Urinary bladder (tissue), 4 donors: ENCODE results near the gene KRTAP1-3. TPM values are rescaled to one million over a fixed set of nuclear protein-coding genes. Genes with fewer than 3 reads are reported as not detected.
"Not testable (repeated sequence)": the region's sequence is repeated elsewhere in the genome, so short reads cannot be mapped to it uniquely, and the experiment has no call there.

ENCODE experiments used
- DNase-seq: peaks from one replicate; pipeline ENCODE4 v3.0.0-alpha.2; 2015; ENCODE audit errors: extremely low spot score
- H3K27ac ChIP-seq: one replicate; pipeline ENCODE4 v1.5.1; 2013; ENCODE audit warnings: low read depth, mild to moderate bottlenecking, moderate library complexity
- H3K36me3 ChIP-seq: one replicate; pipeline ENCODE4 v1.6.1; 2013; ENCODE audit warnings: mild to moderate bottlenecking, moderate library complexity; ENCODE audit not compliant: insufficient read depth
- H3K4me1 ChIP-seq: one replicate; pipeline ENCODE4 v1.6.1; 2013; ENCODE audit warnings: mild to moderate bottlenecking, moderate library complexity; ENCODE audit not compliant: insufficient read depth
- H3K4me3 ChIP-seq: one replicate; pipeline ENCODE4 v1.5.1; 2013; ENCODE audit warnings: low read depth, low read length
- WGBS: extraction: QIAGEN DNeasy Blood & Tissue Kit; methylation state at CpG from one replicate; pipeline ENCODE4 v1.1.7; 2013; 5-methylcytosine and 5-hydroxymethylcytosine counted together
- polyA plus RNA-seq: library from polyadenylated mRNA; stranded (reverse); fragments of 200-250 nt; gene quantifications from one replicate; pipeline ENCODE4 v1.2.3, GENCODE V29; 2013
- total RNA-seq: library from RNA; depleted of rRNA; stranded (reverse); fragments of >200 nt; gene quantifications from one replicate; pipeline ENCODE4 v1.2.3, GENCODE V29; 2014
- donor health status: healthy with polysubstance abuse.
- donor health status: healthy.

KRTAP1-3 gene
- total and polyA plus RNA-seq, 2 donors: not detected

- H3K27ac ChIP-seq: no peak overlapping the region
- H3K4me1 ChIP-seq: no peaks in the 10 kb centered on the region
- H3K4me3 ChIP-seq: no peak overlapping the region
- no peak for DNase-seq
- 71% methylated on average over 6 of the region's 6 CpGs for WGBS
- H3K36me3 ChIP-seq: no peaks in the 10 kb centered on the region
Observed at GRCh38 chr17:41012326-41013120, 22.2 kb downstream of the KRTAP1-3 start.

DNA sequence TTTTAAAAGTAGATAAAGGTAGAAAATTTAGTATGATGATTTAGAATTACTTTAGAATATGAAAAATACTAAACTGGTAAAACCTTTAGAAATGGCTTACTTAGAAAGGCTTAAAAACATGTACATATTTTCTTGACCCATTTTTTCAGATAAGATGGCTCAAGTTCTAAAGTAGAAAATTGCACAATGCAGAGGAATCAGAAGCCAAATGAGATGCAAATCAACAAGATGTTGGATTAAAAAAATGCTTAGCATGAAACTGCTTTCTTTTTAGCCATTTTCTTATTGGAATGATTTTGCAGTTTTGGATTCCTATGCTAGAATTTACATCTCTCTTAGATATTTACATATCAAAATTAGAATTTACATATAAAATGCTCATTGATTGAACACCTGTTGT is 24.2 kb downstream of the KRTAP1-3 start:
- H3K36me3 ChIP-seq: no peaks in the 10 kb centered on the region
- DNase-seq: no peak
- no peak overlapping the region for H3K4me3 ChIP-seq

DNA sequence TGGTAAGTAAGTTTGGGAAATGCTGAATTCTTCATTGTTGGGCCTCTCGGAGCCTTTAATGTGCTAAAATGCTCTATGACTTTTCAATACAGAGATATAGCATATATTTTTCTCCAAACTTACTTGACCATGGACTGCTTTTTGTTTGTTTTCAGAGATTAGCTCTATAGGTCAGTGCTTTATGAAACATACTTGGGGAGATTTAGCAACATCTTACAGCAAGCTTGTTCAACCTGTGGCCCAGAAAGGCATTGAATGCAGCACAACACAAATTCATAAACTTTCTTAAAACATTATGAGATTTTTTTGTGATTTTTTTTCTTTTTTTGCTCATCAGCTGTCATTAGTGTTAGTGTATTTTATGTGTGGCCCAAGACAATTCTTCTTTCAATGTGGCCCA is 24.7 kb downstream of the KRTAP1-3 start:
- Histone ChIP-seq H3K36me3 (no peaks in the 10 kb centered on the region), H3K4me1 (no peaks in the 10 kb centered on the region), H3K4me3 (no peak overlapping the region), H3K27ac (no peak overlapping the region)
- DNase-seq: no peak
- 82% methylated on average over 1 of the region's 1 CpG for WGBS

More for the DNA sequence above, 24.2 kb downstream of the KRTAP1-3 start:
- H3K4me1 ChIP-seq: no peaks in the 10 kb centered on the region
- H3K27ac ChIP-seq: no peak overlapping the region

DNA sequence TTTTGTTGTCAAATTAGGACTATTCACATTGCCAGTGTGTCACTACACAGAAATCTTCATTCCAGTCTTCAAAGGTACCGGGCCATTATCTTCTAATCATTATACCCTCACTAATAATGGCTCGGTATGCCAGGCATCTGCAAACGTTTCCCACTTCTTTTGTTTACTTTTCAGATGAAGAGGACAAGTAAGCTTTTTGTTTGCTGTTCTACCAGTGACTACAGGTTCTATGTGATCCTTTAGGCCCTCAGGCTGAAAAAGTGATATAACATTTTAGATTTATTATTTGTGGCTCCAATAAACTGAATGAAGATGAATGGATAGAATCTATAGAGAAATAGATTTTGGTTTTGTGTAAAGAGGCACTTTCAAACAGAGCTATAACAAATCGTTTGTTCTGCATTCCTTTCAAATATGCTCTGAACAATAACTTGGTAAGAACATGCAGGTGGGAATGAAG is 25.3 kb downstream of the KRTAP1-3 start:
- Histone ChIP-seq H3K4me1 (no peaks in the 10 kb centered on the region), H3K36me3 (no peaks in the 10 kb centered on the region), H3K27ac (no peak overlapping the region), H3K4me3 (no peak overlapping the region)
- DNase-seq: no peak
- 40% methylated on average over 4 of the region's 4 CpGs for WGBS

DNA sequence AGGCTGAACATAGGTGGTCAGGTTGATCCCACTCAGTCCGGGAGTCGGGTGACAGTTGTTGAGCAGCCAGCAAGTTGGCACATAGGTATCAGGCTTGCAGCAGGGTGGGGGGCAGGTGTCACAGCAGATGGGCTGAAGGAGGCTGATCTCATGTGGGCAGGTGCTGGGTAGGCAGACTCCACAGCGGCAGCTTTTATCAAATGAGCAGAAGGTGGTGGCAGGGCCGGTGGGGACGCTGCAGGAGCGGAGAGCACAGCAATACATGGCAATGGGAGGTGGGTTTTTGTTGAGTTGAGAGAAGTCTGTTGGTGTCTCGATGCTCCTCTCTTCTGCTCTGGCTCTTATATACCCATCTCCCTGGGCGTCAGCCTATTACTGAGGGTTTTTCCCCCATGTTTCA is 25.9 kb downstream of the KRTAP1-3 start, which contains the start of gene KRTAP3-1:
TSS of gene KRTAP3-1 (minus strand) at position 318 of the 400 bp plus-strand sequence. CDS start at position 264, 54 bp downstream.
- WGBS: 83% methylated on average over 8 of the region's 8 CpGs
- H3K27ac ChIP-seq: no peak within 1 kb of the TSS

DNA sequence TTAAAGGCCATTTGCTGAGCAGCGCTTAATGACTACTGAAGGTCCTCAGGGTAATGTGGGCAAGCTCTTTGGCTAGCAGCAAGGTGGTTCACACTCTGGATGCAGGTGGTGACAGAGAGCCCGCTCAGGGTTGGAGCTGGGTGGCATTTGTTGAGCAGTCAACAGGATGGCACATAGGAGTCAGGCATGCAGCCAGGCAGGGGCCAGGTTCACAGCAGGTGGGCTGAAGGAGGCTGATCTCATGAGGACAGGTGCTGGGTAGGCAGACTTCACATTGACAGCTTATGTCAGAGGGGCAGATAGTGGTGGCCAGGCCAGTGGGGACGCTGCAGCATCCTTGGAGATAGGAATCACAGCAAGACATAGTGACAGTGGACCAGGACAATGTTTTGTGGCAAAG is 30.3 kb downstream of the KRTAP1-3 start:
- DNase-seq: no peak
- Histone ChIP-seq H3K4me1 (no peaks in the 10 kb centered on the region), H3K36me3 (no peaks in the 10 kb centered on the region), H3K4me3 (no peak overlapping the region), H3K27ac (no peak overlapping the region)
- 84% methylated on average over 3 of the region's 3 CpGs for WGBS

More for the DNA sequence above, 25.9 kb downstream of the KRTAP1-3 start, which contains the start of gene KRTAP3-1:
- H3K36me3 ChIP-seq: no peaks in the 10 kb centered on the region
- H3K4me1 ChIP-seq: no peaks in the 10 kb centered on the region
- H3K4me3 ChIP-seq: no peak within 1 kb of the TSS
- DNase-seq: no peak

GRCh38 chr17:41003926-41004325 is 30.7 kb downstream of the KRTAP1-3 start:
- Histone ChIP-seq H3K4me1 (no peaks in the 10 kb centered on the region), H3K27ac (no peak overlapping the region), H3K4me3 (no peak overlapping the region), H3K36me3 (no peaks in the 10 kb centered on the region)
- DNase-seq: no peak
- WGBS: 66% methylated on average over 4 of the region's 4 CpGs

- Histone ChIP-seq H3K27ac (no peak overlapping the region), H3K36me3 (no peaks in the 10 kb centered on the region), H3K4me1 (no peaks in the 10 kb centered on the region), H3K4me3 (no peak overlapping the region)
- no peak for DNase-seq
- WGBS: 39% methylated on average over 5 of the region's 5 CpGs
Observed at GRCh38 chr17:41002814-41003213, 31.9 kb downstream of the KRTAP1-3 start.

DNA sequence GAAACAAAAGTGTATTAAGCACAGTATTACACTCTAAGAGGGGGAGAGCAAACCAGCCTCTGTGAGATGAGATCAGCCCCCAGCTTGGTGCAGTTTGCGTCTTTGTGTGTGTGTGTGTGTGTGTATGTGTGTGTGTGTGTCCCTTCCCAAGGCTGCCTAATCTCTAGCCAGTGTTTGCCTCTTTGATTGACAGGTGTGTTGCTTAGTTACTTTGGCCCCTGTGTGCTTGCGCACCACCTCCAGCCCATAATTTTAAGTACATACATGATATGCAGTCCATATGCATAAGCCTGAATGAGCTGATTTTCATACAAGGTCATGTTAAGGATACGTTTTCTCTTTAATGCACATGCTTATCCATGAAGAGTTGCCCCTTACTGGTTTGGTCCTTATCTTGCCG is 32.9 kb downstream of the KRTAP1-3 start:
- no peak overlapping the region for H3K4me3 ChIP-seq
- H3K27ac ChIP-seq: no peak overlapping the region
- no peak for DNase-seq
- H3K36me3 ChIP-seq: no peaks in the 10 kb centered on the region
- no peaks in the 10 kb centered on the region for H3K4me1 ChIP-seq
- WGBS: 75% methylated on average over 4 of the region's 4 CpGs

GRCh38 chr17:40999563-40999962 is 35.1 kb downstream of the KRTAP1-3 start, which contains the start of gene KRTAP3-2:
Gene KRTAP3-2, minus strand, starts transcription at chr17:40999906. Its CDS starts 53 bp downstream, at chr17:40999853.
- 88% methylated on average over 6 of the region's 6 CpGs for WGBS
- not testable (repeated sequence) for DNase-seq, H3K27ac ChIP-seq, H3K4me3 ChIP-seq, H3K4me1 ChIP-seq, H3K36me3 ChIP-seq

DNA sequence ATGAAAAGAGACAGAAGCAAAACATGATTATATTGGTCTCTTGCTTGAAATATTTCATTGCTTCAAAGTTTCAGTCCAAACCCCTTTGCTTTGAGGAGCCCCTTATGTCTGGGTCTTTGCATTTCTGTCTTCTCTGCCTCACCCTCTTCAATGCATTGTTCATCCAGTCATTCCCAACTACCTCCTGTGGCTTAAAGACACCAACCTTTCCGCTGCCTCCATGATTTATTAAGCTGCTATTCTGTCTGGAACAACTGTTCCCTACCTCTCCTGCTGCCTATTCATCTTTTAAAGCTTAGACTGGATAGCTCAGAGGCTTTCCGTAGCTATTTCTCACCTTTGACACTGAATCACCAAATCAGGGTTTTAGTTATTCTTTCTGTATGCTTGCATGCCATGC is 37.3 kb downstream of the KRTAP1-3 start:
- WGBS: 67% methylated on average over 2 of the region's 2 CpGs
- Histone ChIP-seq H3K4me1 (no peaks in the 10 kb centered on the region), H3K36me3 (no peaks in the 10 kb centered on the region), H3K4me3 (no peak overlapping the region), H3K27ac (no peak overlapping the region)
- no peak for DNase-seq

- DNase-seq: no peak
- Histone ChIP-seq H3K27ac (no peak overlapping the region), H3K36me3 (no peaks in the 10 kb centered on the region), H3K4me3 (no peak overlapping the region), H3K4me1 (no peaks in the 10 kb centered on the region)
- WGBS: 72% methylated on average over 4 of the region's 4 CpGs
Observed at GRCh38 chr17:40996829-40997228, 37.8 kb downstream of the KRTAP1-3 start.

DNA sequence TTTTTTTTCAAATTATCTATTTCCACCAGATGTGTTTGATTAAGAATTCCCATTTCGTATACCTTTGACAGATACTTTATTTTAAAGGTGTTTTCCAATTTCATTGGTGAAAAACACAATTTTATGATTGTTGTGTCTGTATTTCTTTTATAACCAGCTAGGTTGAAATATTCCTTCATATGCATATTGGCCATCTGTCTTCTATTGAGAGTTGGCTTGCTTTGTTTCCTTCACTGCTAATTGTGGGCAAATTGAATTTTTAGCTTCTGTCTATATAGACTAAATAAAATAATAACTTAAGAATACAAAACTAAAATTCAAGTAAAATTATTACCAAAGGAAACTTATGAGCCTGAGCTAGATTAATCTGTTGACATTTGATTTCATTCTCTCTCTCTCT is 39.6 kb downstream of the KRTAP1-3 start:
- no peaks in the 10 kb centered on the region for H3K4me1 ChIP-seq
- no peak overlapping the region for H3K4me3 ChIP-seq
- no peak overlapping the region for H3K27ac ChIP-seq
- no peaks in the 10 kb centered on the region for H3K36me3 ChIP-seq
- WGBS: 33% methylated on average over 1 of the region's 1 CpG
- no peak for DNase-seq

DNA sequence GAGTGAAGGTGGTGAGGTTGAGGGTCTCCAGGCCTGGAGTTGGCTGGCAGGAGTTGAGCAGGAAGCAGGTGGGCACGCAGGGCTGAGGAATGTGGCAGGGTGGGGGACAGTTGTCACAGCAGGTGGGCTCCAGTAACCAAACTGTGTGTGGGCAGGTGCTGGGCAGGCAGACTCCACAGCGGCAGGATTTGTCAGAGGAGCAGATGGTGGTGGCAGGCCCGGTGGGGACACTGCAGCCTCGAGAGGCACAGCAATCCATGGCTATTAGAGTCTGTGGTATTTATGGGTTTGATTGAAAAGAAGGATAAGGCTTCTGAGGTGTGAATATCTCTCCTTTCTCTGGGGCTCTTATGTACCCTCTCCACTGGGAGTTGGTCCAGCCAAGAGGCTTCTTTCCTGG is 40.8 kb downstream of the KRTAP1-3 start, which contains the start of gene KRTAP3-3:
TSS of gene KRTAP3-3 (minus strand) at position 326 of the 400 bp plus-strand sequence. CDS start at position 259, 67 bp downstream.
- H3K36me3 ChIP-seq: no peaks in the 10 kb centered on the region
- no peak for DNase-seq
- no peak within 1 kb of the TSS for H3K27ac ChIP-seq
- no peaks in the 10 kb centered on the region for H3K4me1 ChIP-seq
- 19% methylated on average over 4 of the region's 4 CpGs for WGBS
- H3K4me3 ChIP-seq: no peak within 1 kb of the TSS
